Stimulated activated CD4-positive, alpha-beta T cell treated with anti-CD3 and anti-CD28 coated beads, Interleukin-12 subunit alpha, Interleukin-12 subunit beta, amount 100 ng/mL, for 24 hours (primary cell): Measurements from ENCODE around the gene SLC25A11.
A peak's percentile ranks its signal among the peaks of the same experiment; 100 is the strongest.

Source experiments
- DNase-seq, 2 experiments: peaks; one replicate each; pipeline ENCODE4 v3.0.0-alpha.2; 2020; ENCODE audit warnings: low read depth in 2 of 2

Gene SLC25A11

GRCh38 chr17:4966844-4967538 lies 27.1 kb upstream of the SLC25A11 start:
- DNase-seq: peak; percentile 89 to 90

GRCh38 chr17:4965311-4965986 lies 25.6 kb upstream of the SLC25A11 start:
- no peak for DNase-seq

- no peak for DNase-seq
Observed at GRCh38 chr17:4960279-4960922, 20.6 kb upstream of the SLC25A11 start.

- no peak for DNase-seq
Observed at GRCh38 chr17:4959261-4959965, 19.6 kb upstream of the SLC25A11 start.

GRCh38 chr17:4958102-4958501 lies 18.3 kb upstream of the SLC25A11 start:
- DNase-seq: no peak

- DNase-seq: no peak
Observed at GRCh38 chr17:4956493-4957061, 16.7 kb upstream of the SLC25A11 start.

- DNase-seq: no peak
Observed at GRCh38 chr17:4955091-4955490, 15.2 kb upstream of the SLC25A11 start.

GRCh38 chr17:4953451-4953961 lies 13.7 kb upstream of the SLC25A11 start:
- DNase-seq: no peak

- no peak for DNase-seq
Observed at GRCh38 chr17:4951486-4951885, 11.6 kb upstream of the SLC25A11 start.

- DNase-seq: no peak
Observed at GRCh38 chr17:4950746-4951204, 10.9 kb upstream of the SLC25A11 start, which contains the start of gene ENO3. TSS of gene ENO3 (plus strand) at chr17:4951119. CDS start at chr17:4951830, 711 bp downstream.

GRCh38 chr17:4950075-4950745 lies 10.4 kb upstream of the SLC25A11 start:
- no peak for DNase-seq

- DNase-seq: peak in 1 of 2 experiments; percentile 81
Observed at GRCh38 chr17:4949321-4950074, 9.7 kb upstream of the SLC25A11 start.

GRCh38 chr17:4948931-4949320 lies 9.1 kb upstream of the SLC25A11 start:
- peak; percentile 60 to 64 for DNase-seq

GRCh38 chr17:4948166-4948930 lies 8.5 kb upstream of the SLC25A11 start, which contains the start of gene PFN1:
TSS of gene PFN1 (minus strand) at chr17:4948530. CDS start at chr17:4948394, 136 bp downstream.
- peak; percentile 86 to 88 for DNase-seq

- peak in 1 of 2 experiments; percentile 66 for DNase-seq
Observed at GRCh38 chr17:4947411-4948165, 7.7 kb upstream of the SLC25A11 start.

GRCh38 chr17:4947010-4947410 lies 7.2 kb upstream of the SLC25A11 start:
- no peak for DNase-seq

- no peak for DNase-seq
Observed at GRCh38 chr17:4946312-4946976, 6.6 kb upstream of the SLC25A11 start.

- no peak for DNase-seq
Observed at GRCh38 chr17:4945944-4946280, 6.1 kb upstream of the SLC25A11 start.
